Testis (tissue), 3 donors: ENCODE data around the gene SASH3. TPM values are rescaled to one million over a fixed set of nuclear protein-coding genes. Genes with fewer than 3 reads are reported as not detected.

ENCODE experiments used
- DNase-seq: peaks from one replicate; pipeline ENCODE4 v3.0.0-alpha.2; 2019
- H3K27ac ChIP-seq, 2 donors: fragments of 200-600 bp; sonication (generic); one replicate each; pipeline ENCODE4 v1.5.1; 2019
- H3K27me3 ChIP-seq: fragments of 200-600 bp; sonication (generic); one replicate; pipeline ENCODE4 v1.5.1; 2019
- H3K36me3 ChIP-seq: fragments of 200-600 bp; sonication (generic); one replicate; pipeline ENCODE4 v1.5.1; 2017; ENCODE audit warnings: low read depth; ENCODE audit errors: missing control alignments
- H3K4me1 ChIP-seq: fragments of 200-600 bp; sonication (generic); one replicate; pipeline ENCODE4 v1.5.1; 2019
- H3K4me3 ChIP-seq, 2 donors: fragments of 200-600 bp; sonication (generic); one replicate each; pipeline ENCODE4 v1.5.1; 2017 to 2019
- H3K9me3 ChIP-seq: fragments of 200-600 bp; sonication (generic); one replicate; pipeline ENCODE4 v1.5.1; 2017
- POLR2A ChIP-seq: fragments of 450-650 bp; IDR thresholded peaks from one replicate; pipeline ENCODE4 v1.6.1; 2017; ENCODE audit warnings: antibody characterized with exemption, mild to moderate bottlenecking, moderate library complexity
- WGBS, 2 donors: methylation state at CpG; one replicate each; pipeline ENCODE4 v1.1.5; 2018; 5-methylcytosine and 5-hydroxymethylcytosine counted together
- intact Hi-C: fragments of 100-400 bp; cut with DNase I; formaldehyde crosslinking; loops from one replicate; pipeline ENCODE4 v1.15.1; 2023; ENCODE audit warnings: low total_unique reads
- polyA plus RNA-seq: library from polyadenylated mRNA; stranded (reverse); fragments of 350-450 nt; fragmentation: Illumina TruSeq; extraction: RNeasy Lipid Tissue Mini Kit (QIAGEN cat#74804); gene quantifications from one replicate; pipeline ENCODE4 v1.2.3, GENCODE V29; 2014; ENCODE audit warnings: low read depth, low replicate concordance; ENCODE audit not compliant: insufficient read depth
- total RNA-seq, 2 donors: library from RNA; depleted of rRNA; stranded (reverse); fragments of >200 nt; gene quantifications; one replicate each; pipeline ENCODE4 v1.2.3, GENCODE V29; 2016
- TF ChIP-seq, protein P1 (sequence below), 3 experiments: fragments of 450-650 bp in 2 of 3; fragments of 200-600 bp in 1 of 3; sonication (generic) in 1 of 3; IDR thresholded peaks; one replicate each; pipeline ENCODE4 v1.5.1; 2016 to 2019; ENCODE audit warnings: antibody characterized with exemption in 3 of 3, mild to moderate bottlenecking in 2 of 3, moderate library complexity in 1 of 3

The SASH3 gene
- total and polyA plus RNA-seq, 3 donors from 2014 or later: 0.47 to 4.8 (median 2.0) TPM

- Histone ChIP-seq H3K27me3 (no peaks in the 10 kb centered on the region), H3K36me3 (no peaks in the 10 kb centered on the region), H3K27ac (no peak overlapping the region), H3K4me3 (no peak overlapping the region), H3K4me1 (no peaks in the 10 kb centered on the region), H3K9me3 (no peaks in the 10 kb centered on the region)
- intact Hi-C loops: no loop called here
- no peak for DNase-seq
- 100% methylated on average over 4 of the region's 4 CpGs; no CpG with 5 or more reads in 1 of the 2 donors for WGBS, 2 donors
- TF ChIP-seq, protein P1, sequence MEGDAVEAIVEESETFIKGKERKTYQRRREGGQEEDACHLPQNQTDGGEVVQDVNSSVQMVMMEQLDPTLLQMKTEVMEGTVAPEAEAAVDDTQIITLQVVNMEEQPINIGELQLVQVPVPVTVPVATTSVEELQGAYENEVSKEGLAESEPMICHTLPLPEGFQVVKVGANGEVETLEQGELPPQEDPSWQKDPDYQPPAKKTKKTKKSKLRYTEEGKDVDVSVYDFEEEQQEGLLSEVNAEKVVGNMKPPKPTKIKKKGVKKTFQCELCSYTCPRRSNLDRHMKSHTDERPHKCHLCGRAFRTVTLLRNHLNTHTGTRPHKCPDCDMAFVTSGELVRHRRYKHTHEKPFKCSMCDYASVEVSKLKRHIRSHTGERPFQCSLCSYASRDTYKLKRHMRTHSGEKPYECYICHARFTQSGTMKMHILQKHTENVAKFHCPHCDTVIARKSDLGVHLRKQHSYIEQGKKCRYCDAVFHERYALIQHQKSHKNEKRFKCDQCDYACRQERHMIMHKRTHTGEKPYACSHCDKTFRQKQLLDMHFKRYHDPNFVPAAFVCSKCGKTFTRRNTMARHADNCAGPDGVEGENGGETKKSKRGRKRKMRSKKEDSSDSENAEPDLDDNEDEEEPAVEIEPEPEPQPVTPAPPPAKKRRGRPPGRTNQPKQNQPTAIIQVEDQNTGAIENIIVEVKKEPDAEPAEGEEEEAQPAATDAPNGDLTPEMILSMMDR (IDR thresholded peaks at IDR 0.05): no peak
- no peak for TF ChIP-seq POLR2A
Observed at GRCh38 chrX:129761596-129761995, 18.2 kb upstream of the SASH3 start.

DNA sequence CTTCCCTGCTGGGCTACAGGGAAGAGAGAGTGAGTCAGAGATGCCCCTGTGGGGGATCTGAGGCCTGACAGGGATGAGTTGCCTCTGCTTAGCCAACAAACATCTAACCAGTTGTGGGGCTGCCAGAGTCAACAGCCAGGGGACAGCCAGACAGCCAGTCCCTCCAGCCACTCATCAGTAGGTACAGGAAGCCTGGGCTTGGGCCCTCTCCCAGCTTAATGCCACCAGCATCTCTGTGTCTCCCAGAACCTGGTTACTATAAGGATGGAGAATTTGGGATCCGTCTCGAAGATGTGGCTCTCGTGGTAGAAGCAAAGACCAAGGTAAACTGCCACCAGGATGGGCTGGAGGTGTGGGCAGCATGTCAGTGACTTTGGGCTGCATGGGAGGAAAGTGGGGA, 17.3 kb upstream of the SASH3 start:
- H3K36me3 ChIP-seq: no peaks in the 10 kb centered on the region

GRCh38 chrX:129763666-129764065, 16.1 kb upstream of the SASH3 start:
- intact Hi-C loops: no loop called here
- H3K4me3 ChIP-seq: no peak overlapping the region
- TF ChIP-seq, protein P1 (IDR thresholded peaks at IDR 0.05): no peak
- no peak for TF ChIP-seq POLR2A

More for the DNA sequence above, 17.3 kb upstream of the SASH3 start:
- Histone ChIP-seq H3K27ac (no peak overlapping the region), H3K4me3 (no peak overlapping the region), H3K4me1 (no peaks in the 10 kb centered on the region), H3K9me3 (no peaks in the 10 kb centered on the region), H3K27me3 (no peaks in the 10 kb centered on the region)
- DNase-seq: no peak
- intact Hi-C loops: no loop called here
- WGBS, 2 donors: 88 to 100% methylated on average over 3 of the region's 3 CpGs
- TF ChIP-seq, protein P1 (IDR thresholded peaks at IDR 0.05): no peak
- TF ChIP-seq POLR2A: no peak

GRCh38 chrX:129768186-129768585, 11.6 kb upstream of the SASH3 start:
- DNase-seq: no peak
- no peak overlapping the region for H3K4me3 ChIP-seq
- H3K9me3 ChIP-seq: no peaks in the 10 kb centered on the region
- intact Hi-C loops: no loop called here
- no peaks in the 10 kb centered on the region for H3K36me3 ChIP-seq
- no peak overlapping the region for H3K27ac ChIP-seq
- H3K4me1 ChIP-seq: no peaks in the 10 kb centered on the region
- TF ChIP-seq POLR2A: no peak
- TF ChIP-seq, protein P1 (IDR thresholded peaks at IDR 0.05): no peak
- H3K27me3 ChIP-seq: no peaks in the 10 kb centered on the region
- 95 to 100% methylated on average over 4 to 8 of the region's 8 CpGs for WGBS, 2 donors

More at GRCh38 chrX:129763666-129764065, 16.1 kb upstream of the SASH3 start:
- Histone ChIP-seq H3K27me3 (no peaks in the 10 kb centered on the region), H3K9me3 (no peaks in the 10 kb centered on the region), H3K4me1 (no peaks in the 10 kb centered on the region), H3K36me3 (no peaks in the 10 kb centered on the region), H3K27ac (no peak overlapping the region)
- DNase-seq: no peak
